NOMO-1 treated with dmso at 0.1 percent for 144 hours (cell line): ENCODE results near the gene OSBPL3.

ENCODE experiments used
- DNase-seq: peaks from one replicate; lab custom pipeline; 2025; ENCODE audit not compliant: unreplicated experiment; lab: John Stamatoyannopoulos, UW

Gene OSBPL3

DNA sequence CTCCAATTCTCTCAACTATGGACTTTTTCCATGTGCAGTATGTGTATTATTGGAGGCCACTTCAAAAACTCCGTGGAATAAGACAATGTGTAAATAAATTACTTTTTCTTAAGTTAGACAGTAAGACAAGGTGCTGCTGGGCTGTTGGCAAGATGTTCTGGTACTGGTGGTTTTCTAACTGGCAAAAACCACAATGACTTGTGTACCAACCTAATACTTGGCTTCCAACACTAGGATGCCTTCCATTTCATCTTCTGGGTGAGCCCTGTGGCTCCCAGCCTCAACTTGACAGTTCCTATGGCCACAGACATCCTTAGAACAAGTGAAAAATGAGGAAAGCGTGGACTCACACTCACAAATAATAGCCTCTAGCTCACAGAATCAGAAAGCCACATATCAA, 77.0 kb downstream of the OSBPL3 start:
- no peak for DNase-seq

DNA sequence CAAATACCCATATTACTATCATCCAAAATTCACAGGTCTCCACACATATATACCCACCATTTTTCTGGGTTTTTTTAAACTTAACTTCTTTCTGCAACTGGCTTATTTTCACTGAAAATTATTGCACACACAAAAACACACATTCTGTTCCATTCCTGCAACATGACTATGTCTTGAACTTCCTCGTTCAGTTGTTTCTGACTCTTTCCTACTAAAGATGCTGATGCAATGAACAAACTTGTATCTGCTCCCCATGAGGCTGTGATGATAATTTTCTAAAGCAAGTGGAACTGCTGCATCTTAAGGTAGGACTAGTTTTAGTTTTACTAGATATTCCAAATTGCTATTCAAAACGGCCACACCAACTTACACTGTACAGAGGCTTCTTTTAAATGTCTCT, 77.7 kb downstream of the OSBPL3 start:
- DNase-seq, result no peak

DNA sequence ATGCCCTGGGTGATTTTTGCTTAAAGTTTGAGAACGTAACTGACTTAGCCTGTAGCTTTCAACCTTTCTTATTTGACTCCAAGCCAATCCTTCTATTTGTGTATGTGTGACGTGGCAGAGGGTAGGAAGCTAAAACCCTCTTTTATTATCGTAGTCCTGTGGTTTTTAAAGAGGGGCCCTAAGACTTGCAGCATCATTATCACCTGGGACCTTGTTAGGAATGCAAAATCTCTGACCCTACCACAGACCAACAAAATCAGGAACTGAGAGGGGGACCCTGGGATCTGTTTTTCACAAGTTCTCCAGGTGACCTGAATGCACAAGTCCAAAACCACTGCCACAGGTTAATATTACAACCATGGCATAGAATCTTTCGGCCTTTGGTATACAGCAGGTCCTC, 80.1 kb downstream of the OSBPL3 start:
- no peak for DNase-seq

DNA sequence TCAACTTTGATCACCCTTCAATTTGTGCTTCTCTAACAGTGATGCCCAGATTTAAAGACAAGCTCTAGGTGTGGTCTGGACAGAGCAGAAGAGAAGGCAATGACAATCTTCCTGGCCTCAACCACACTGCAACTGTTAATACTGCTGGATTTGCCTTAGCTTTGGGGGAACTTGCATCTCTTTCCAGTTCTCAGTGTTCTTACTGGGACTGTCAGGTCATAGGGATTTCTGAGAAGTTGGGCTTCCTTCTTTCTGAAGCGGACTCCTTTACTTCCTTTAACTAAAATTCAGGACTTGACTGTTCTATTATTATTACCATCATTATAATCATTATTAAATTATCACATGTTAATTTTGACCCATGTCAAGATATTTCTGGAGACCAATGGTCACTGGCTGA, 80.8 kb downstream of the OSBPL3 start:
- DNase-seq, result no peak

DNA sequence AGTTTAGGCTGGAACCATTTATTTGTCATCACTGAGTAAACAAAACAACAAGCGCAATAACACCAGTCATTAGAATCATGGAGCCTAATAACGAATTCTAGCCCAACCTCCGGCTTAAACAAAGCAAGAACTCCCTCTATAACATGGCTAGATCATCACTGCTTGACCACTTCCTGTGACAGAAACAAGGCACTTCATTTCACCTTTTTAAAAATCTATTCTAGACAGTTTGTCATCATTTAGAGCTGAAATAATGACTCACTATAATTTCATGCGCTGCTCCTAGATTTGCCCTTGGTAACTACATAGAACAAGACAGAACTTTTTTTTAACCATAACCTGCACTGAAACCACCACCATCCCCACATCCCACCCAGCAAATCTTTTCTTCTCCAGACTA, 81.3 kb downstream of the OSBPL3 start:
- DNase-seq, result no peak

DNA sequence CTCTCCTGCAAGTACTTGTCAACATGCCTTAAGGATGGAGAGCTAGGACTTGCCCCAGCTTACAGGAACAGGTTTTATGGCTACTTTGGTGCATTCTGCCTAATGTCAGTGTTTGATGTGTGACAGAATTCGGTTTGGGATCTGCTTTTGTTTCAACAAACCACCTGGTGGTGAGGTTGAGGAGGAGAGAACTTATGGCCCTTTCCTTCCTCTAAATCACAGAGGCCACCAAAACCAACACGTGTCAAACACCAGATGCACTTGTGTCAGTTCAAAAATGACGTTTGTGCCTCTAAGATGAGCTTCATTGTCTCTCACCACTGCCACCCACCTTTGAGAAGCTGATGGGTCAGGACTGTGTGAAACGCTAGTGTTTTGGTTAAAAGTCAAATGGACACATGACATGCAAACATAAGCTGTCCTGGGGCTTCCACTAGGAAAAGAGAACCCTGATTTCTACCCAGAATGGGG, 83.9 kb downstream of the OSBPL3 start:
- no peak for DNase-seq

DNA sequence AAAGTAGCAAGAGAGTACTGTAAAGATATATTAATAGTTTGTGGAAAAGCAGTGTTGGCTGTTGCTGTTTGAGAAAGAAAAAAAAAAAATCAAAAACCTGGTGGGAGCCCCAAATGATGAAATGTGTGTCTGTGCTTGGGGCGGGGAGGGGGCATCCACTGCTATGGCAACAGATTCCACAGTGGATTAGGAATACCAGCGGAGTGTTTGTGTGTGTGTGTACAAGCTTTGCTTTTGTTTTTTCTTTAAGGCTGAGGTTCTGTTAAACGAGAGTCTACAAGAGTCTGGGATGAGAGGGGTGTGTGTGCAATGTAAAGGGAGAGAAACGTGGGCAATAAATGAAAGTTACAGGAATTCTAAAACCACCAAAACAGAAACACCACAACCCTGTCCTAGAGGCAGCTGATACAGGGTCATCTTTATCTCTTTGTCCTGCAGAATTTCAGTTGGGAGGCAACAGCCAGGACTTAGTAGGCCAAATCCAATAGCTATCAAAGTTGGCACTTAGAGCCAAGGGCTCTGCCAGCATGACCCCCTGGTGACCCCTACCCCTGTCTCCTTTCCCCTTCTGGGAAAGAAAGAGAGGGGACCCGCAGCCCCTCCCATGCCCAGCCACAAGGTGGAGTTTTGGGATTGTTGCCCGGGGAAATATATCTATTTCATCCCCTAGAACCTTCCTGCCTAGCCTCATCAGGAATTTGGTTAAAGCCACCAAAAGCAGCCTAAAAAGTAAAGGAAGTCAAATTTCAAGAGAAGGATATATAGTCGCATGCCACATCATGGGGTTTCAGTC, 85.4 kb downstream of the OSBPL3 start:
- no peak for DNase-seq

DNA sequence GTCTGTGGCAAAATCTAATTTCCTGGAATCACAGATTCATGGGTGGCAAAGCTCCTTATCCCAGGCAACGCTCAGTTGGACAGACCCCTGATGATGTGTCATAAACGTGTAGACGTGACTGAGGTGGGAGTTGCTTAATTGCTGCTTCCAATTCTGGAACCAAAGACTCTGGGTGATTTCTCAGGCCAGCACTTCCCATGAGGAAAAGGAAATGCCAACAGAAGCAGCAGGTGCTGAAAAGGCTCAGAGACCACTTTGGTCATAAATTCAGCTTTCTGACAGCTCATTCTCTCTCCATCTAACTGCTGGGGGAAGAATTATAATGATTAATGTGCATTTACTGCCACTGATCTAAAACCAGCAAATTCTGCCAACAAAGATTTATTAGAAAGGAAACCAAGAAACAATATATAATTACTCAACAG, 88.7 kb downstream of the OSBPL3 start:
- no peak for DNase-seq

DNA sequence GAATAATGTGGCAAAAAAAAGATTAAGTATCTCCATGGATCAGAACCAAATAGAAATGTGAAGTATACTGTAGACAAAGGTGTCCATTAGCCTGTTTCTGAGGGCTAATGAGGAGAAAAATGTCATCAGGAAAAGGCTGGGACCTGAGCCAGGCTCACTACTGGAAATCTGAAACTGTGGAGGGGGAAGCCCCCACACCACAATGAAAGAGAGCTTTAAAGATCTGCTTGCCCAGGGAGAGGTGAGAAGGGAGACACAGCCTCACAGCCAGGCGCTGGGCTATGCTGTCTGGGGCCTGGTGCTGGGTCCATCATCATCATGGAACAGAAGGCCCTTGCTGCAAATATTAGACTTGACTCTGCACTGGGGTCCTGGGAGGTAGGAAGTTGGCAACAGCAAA, 90.4 kb downstream of the OSBPL3 start:
- no peak for DNase-seq

DNA sequence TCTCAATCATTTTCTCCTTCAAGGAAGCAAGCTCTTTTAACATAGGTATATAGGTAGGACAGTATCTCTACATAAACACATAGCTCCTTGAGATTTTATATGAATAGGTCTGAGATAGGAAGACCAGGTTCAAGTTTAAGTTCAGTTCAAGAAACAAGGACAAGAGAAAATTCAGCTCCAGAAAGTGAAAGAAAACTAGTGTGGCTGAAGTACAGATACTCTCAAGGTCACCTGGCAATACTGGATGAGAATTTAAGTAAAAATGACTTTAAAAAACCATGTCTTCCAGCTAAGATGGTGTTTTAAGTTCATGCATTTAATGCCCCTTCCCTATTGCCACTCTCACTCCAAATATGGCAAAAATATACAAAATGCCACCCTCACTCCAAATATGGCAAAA, 91.3 kb downstream of the OSBPL3 start:
- DNase-seq, result no peak

DNA sequence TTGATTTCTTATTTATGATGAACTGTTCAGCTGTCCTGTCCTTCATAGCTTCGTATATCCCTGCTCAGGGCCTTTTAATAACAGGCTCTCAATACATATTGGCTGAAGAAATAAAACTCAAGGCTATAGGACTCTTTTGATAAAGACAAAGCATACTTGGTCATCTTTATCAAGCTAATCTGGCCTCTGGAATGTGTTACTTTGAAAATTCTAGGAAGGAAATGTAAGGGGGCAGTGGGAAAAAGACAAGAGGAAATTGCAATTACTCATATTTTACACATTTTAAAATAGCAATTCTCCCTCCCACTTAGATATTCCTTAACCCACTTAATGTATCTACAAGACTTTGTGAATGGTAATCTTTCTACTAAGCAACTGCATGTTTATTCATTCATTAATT, 94.3 kb downstream of the OSBPL3 start:
- no peak for DNase-seq

DNA sequence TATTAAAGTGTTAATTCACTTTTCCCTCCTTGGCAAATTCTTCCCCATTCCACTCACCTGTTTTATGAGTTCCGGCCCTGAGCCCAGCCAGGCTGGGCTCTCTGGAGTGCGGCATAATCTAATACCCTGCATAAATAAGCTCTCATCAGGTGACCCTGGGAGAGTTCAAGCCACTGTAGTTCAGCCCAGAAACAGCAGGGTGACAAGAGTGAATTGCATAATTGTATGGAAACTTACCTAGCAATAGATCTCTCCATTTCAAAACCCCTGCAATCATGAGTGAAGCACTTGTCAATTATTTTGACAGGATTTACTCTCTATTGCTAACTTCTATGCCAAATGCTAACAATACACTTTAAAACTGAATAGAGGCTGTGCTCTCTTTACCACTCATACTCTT, 94.7 kb downstream of the OSBPL3 start:
- no peak for DNase-seq

DNA sequence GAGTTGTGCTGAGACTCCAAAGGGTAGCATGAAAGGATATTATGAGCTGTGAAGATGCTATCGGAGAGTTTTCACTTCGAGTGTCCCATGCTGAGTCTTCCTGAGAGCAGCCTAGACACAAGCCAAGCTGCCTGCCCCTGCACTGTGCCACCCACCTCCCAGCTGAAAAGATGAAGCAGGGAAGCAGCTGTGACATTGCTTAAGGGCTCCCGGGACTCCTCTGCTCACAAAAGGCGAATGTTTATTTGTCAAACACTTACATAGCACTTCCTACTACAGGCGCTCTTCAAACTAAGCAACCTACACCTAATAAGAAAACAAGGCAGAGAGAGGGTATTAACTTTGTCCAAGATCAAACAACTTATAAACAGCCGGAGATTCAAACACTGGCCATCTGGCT, 95.6 kb downstream of the OSBPL3 start:
- no peak for DNase-seq

DNA sequence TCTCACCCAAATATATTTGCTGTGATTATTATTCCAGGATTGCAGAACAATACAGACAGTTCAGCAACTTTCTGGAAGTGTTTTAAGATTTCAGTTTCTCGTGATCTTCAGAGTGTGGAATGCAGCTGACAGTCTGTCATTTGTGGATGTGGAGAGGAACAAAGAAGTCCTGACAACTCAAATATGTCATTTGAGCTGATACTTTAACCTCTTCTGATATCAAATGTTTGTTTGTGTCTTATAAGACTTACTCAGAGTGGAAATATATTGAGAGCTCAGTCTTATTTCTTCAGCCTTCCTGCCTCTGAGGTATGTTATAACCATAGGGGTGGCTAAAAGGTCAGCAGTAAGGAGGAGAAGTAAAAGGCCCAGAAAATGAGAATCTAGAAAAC, 96.4 kb downstream of the OSBPL3 start:
- no peak for DNase-seq

DNA sequence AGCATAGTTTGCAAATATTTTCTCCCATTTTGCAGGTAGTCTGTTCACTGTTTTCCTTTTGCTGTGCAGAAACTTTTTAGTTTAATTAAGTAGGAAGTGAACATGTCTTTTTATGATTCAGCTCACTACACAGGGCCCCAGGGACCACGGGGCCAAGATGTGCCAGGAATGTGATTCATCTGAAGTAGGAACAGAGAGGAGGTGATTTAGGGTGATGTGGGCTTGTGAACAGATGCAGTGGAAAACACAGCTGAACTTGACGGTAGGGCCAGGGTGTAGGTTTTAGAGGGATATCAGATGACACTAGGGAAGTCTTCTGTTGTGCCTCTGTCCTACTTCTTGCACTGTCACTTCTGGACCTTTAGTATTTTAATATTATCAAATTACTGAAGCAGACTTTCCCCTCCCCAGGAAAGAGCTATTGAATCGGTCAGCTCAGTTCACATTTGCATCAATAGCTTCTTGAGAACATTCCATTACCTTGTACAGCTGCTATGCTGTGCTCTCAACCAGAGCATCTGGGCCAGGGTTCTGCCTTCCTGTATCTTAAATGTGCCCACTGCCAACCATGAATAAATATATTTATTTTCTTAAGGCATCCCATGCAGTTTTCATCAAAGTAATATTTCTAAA, 96.9 kb downstream of the OSBPL3 start:
- no peak for DNase-seq

DNA sequence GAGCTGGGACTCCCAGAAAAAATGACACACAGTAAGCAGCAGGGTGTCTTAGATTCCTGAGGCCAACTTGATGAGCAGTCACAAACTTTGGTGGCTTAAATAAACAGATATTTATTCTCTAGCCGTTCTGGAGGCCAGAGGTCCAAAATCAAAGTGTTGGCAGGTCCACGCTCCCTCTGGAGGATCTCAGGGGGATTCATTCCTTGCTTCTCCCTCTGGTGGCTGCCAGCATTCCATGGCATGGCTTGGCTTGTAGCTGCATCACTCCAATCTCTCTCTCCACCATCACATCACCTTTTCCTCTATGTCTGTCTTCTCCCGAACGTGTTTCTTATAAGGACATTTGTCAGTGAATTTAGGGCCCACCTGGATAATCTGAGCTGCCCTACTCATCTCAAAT, 98.4 kb downstream of the OSBPL3 start:
- no peak for DNase-seq

DNA sequence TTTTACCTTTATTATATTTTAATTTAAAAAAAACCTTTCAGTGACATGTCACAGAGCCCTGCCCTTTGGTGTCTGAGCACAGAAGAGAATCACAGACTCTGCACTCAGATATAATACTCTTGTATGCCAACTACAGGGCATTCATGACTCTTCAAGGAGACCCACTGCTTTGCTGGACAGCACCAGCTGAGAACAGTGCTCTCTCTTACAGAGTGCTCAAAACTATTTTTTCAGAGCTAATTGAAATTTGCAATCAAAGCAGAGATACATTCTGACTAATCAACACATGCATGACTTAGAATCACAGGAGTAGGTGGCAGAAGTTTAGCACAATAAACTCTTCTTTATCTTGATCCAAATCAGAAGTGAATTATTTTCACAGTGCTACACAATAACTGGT, 99.1 kb downstream of the OSBPL3 start:
- no peak for DNase-seq

DNA sequence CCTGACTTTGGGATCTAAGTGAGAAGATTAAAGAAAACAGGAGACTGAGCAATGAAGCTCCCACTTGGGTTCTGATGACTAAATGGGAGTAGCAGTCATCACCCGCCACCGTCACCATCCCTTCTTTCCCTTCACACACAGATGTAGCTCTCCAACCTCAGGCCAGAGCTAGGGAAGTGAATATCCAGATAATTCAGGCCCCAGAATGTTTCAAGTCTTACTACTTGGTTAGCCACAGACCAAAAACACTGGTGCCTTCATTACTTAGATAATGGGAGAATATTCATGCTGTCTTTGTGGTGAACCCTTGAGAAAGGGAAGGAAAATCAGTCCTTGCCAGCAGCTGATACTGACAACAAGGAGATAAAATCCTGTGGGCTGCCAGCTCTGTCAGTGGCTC, 100.7 kb downstream of the OSBPL3 start:
- DNase-seq, result no peak

DNA sequence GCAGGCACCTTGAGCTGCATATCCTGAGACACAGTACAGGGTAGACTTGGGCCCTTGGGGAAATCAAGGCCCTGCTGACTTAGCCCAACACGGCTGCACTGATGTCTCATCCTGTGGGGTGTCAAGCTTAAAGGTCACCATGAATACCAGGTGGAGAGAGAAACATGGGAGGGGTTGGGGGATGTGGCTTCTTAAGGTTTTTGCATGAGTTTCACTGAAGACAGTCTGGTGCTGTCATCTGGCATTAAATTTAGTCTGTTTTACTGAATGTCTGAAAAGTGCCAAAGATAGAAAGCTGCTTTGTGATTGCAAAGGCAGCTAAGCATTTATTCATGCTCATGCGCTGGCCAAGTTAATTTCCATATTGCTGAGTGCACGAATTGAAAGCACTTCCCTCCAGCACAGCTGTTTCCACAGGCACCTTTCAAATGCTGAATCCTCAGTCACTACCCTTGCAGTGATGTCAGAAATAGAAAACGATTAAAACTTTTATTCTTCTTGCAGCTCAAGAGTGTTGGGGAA, 102.1 kb downstream of the OSBPL3 start:
- DNase-seq, result no peak

DNA sequence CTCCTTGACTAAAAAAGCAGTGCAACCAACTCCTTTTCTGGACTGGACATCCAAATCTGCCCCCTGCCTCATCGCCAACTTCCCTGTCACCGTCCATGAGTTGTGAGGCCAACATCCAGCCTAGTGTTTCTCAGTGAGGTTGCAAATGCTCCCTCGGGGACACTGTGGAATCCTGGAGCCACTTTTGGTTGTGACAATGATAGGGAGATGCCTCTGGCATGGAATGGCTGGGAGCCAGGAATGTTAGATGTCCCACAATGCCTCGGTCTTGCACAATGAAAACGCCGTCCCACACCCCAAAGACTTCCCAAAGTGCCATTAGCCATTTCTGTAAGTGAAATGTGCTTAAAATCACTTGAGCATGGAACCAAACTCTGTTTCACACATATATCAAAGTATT, 105.2 kb downstream of the OSBPL3 start:
- DNase-seq, result no peak

DNA sequence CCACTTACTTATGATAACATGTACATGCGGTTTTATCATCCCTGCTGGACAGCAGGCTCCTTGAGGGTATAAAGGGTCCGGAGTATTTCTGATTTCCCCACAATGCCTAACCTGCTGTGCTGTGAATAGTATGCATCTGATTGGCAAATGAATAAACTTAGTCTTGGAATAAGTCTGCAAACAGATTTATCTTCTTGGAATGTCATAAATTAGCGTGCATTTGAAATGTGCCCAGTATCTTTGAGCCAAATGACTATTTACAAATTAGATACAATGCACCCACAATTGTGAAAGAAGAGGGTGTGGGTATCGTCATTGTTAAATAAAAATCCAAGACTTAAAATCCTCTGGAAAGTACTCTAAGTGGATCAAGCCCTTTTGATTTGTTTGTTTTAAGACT, 106.0 kb downstream of the OSBPL3 start:
- no peak for DNase-seq

DNA sequence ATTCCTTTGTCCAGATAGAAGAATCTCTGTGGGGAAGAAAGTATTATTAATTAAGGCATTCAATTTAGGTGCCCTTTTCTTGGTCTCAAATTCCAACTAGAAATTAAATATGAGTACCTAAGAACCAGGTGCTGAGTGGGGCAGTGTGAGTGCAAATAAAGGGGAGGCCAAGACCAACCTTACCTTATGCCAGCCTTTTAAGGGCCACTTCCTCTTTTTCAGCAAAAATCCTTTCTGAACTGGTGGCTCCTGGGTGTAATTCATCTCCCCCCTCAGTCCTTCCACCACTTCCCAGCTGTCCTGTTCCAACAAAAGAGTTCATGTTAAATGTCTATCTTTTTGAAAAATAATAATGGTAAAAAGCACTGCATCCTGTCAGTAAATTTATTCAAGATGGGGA, 108.2 kb downstream of the OSBPL3 start:
- DNase-seq, result no peak

DNA sequence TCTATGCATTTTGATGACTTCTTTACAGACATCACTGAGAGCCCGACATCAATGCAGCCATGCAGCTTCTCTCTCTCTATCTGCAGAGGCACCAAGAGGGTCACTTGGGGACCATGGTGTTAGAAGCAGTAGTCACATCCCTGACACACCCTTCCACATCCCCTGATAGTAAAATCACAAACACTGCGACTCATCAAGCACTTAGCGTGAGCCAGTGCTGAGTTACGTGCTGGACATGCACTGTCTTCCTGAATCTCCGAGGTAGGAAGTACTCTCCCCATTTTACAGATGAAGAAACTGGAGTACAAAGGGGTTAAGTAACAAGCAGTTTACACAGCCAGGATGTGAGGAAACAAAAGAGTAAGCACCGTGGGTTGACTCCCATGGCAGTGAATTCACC, 109.2 kb downstream of the OSBPL3 start:
- DNase-seq, result no peak
